ENCODE data around the gene CEP63.

The CEP63 gene

DNA sequence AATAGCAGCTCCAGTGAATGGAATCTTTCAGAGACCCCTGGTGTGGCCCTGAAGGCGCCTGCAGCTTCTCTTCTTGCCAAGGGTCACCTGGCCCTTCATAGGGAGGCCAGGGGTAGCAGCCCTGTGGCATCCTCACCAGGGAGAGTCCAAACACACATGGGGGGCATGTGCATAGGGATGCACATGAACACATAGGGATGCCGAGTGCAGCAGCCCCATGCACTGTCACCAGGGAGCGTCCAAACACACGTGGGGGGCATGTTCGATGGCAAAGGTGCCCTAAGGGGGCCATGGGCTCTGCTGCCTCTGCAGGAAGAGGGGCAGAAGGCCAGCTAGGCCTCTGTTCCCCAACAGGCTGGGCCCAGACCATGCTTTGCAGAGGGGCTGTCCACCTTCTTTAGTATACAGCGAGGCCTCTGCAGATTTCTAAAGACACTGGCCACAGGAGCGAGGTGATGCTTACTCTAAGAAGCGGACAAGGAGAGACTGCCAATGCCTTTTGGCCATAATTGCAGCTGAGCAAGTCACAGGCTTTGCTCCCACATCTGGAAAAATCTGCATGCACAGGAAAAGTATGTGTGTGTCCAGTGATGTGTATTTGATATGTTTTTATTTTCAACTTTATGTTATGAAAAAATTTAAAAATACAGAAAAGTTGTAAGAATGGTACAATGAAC, 21.0 kb upstream of the CEP63 start:
- H3K4me3 ChIP-seq (ENCODE audit: low read length) = no peak overlapping the region
- TF ChIP-seq, protein P1, sequence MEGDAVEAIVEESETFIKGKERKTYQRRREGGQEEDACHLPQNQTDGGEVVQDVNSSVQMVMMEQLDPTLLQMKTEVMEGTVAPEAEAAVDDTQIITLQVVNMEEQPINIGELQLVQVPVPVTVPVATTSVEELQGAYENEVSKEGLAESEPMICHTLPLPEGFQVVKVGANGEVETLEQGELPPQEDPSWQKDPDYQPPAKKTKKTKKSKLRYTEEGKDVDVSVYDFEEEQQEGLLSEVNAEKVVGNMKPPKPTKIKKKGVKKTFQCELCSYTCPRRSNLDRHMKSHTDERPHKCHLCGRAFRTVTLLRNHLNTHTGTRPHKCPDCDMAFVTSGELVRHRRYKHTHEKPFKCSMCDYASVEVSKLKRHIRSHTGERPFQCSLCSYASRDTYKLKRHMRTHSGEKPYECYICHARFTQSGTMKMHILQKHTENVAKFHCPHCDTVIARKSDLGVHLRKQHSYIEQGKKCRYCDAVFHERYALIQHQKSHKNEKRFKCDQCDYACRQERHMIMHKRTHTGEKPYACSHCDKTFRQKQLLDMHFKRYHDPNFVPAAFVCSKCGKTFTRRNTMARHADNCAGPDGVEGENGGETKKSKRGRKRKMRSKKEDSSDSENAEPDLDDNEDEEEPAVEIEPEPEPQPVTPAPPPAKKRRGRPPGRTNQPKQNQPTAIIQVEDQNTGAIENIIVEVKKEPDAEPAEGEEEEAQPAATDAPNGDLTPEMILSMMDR (conservative IDR thresholded peaks at IDR 0.05; ENCODE audit: low read depth, low read length) = no peak
- DNase-seq (ENCODE audit: low read depth) = no peak

DNA sequence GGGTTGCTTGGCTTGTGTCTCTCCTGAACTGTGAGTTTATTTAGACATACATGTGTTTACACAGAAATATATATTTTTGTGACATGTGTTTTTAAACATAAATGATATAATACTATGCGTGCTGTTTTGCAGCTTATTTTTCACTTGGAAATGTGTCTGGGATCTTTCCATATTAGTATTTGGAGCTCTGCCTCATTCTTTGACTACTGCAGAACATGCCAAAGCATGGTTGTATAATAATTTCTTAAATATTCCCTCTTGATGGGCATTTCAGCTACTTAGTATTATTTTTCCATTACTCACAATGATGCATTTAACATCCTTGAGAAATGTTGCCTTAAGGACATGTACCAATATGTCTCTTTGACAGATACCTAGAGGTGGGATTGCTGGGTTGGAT, 19.5 kb upstream of the CEP63 start:
- DNase-seq (ENCODE audit: low read depth) = no peak
- H3K4me3 ChIP-seq (ENCODE audit: low read length) = no peak overlapping the region
- TF ChIP-seq, protein P1 (conservative IDR thresholded peaks at IDR 0.05; ENCODE audit: low read depth, low read length) = no peak

DNA sequence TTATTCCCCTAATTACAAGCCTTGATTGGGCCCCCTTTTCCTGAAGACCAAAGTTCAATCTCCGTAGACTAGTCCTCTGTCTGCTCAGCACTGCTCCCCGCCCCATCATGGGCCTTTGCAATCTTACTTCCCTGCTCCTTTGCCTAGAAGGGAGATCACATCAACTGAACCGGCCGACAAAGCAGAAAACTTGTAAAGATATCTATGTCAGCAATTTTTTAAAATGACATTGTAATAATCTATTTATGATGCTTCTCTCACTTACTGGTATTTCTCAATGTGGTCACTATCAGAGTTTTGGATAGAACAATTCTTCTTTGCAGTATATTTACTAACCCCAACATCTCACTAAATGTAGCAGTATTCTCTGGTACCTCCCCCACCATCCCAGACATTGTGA, 17.3 kb upstream of the CEP63 start:
- TF ChIP-seq, protein P1 (conservative IDR thresholded peaks at IDR 0.05; ENCODE audit: low read depth, low read length) = no peak
- no peak for DNase-seq (ENCODE audit: low read depth)
- H3K4me3 ChIP-seq (ENCODE audit: low read length) = no peak overlapping the region

DNA sequence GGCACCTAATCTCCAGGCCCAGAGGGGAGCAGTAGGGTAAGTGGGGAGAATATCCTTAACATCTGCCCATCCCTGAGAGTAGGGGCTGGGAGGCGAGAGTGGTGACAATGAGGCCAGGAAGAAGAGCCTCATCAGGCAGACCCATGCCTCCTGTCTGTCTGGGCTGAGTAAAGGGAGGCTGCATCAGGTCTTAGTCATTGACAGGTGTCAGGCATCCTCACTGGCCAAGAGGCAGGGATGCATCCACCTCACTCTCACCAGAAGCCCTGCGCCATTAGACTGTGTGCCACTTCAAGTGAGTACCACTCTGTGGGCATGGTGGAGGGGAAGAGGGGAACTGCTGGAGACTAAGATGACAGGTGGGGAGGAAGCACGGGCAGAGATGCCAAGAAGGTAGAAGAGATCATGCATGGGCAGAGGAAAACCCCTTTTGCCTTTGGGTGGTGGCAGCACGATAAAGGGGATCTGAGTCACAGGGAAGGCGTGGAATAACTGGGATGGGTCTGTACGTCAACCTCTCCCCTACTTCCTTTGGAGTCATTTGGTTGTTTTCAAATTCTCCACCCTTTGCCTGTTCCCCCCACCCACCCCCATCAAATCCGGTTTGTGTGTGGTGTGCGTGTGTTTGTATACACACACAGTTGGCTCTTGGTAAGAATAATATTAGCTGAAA, 14.2 kb upstream of the CEP63 start:
- no peak for DNase-seq (ENCODE audit: low read depth)
- TF ChIP-seq, protein P1 (conservative IDR thresholded peaks at IDR 0.05; ENCODE audit: low read depth, low read length) = no peak
- H3K4me3 ChIP-seq (ENCODE audit: low read length) = no peak overlapping the region

DNA sequence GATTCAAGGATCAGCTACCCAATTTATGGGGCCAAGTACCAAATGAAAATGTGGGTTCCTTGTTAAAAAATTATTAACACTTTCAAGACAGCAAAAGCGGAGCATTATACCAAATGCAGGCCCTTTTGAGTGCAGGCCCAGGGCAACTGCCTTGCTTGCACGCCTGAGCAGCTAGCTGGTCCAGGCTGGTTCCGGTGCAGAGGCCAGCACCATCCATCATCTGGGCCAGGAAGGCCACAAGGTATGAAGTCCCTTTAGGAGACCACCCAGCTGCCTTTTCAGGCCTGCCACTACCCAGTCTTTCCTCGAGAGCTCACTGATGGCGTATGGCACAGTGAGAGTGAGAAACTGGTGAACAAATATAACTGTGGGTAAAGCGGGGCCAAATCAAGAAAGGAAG, 13.0 kb upstream of the CEP63 start:
- no peak overlapping the region for H3K4me3 ChIP-seq (ENCODE audit: low read length)
- TF ChIP-seq, protein P1 (conservative IDR thresholded peaks at IDR 0.05; ENCODE audit: low read depth, low read length) = no peak
- DNase-seq (ENCODE audit: low read depth) = no peak

DNA sequence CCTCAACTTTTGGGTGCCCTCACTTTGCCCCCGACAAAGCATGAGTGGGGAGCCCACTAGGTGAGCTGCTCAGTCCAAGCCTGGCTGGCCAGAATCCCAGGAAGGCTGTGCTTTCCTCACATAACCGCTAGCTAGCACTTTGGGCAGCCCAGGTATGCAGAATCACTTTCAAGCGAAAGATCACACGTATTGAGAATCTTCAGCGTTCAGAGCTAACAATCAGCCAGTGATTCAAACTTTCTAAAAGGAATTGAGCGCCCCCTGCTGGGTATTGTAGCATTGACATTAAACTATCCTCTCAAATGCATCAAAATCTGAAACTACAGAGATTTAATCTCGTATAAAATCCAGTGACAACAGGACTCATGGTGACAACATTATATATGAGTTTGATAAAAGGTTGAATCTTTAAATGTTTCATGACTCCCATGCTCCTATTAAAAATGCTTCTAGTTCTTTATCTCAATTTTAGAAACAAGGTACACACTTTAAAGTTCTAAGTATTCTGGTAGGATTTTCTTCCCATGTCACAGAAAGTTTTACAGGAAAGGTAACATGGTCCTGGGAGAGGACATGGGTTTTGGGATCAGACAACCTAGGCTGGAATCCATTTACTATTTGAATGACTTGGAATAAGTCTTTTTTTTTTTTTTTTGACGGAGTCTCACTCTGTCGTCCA, 11.8 kb upstream of the CEP63 start:
- no peak for DNase-seq (ENCODE audit: low read depth)
- no peak overlapping the region for H3K4me3 ChIP-seq (ENCODE audit: low read length)
- TF ChIP-seq, protein P1 (conservative IDR thresholded peaks at IDR 0.05; ENCODE audit: low read depth, low read length) = peak; percentile 64

Measured in retinal pigment epithelial cell (primary cell).